NCI-H1436 (cell line): ENCODE measurements around the gene ADCYAP1R1.

Source experiments
- DNase-seq: peaks from one replicate; lab custom pipeline; 2025; lab: John Stamatoyannopoulos, UW

ADCYAP1R1 gene

GRCh38 chr7:31087351-31087750, 35.2 kb downstream of the ADCYAP1R1 start:
- no peak for DNase-seq

- DNase-seq, result no peak
These were observed 39.9 kb downstream of the ADCYAP1R1 start for GRCh38 chr7:31091924-31092434.

GRCh38 chr7:31092606-31093005, 40.5 kb downstream of the ADCYAP1R1 start:
- DNase-seq, result no peak

- no peak for DNase-seq
These were observed 41.2 kb downstream of the ADCYAP1R1 start for GRCh38 chr7:31093282-31093681.

- no peak for DNase-seq
These were observed 42.2 kb downstream of the ADCYAP1R1 start for GRCh38 chr7:31094271-31094670.

GRCh38 chr7:31095286-31096197, 43.4 kb downstream of the ADCYAP1R1 start:
- DNase-seq, result no peak

- no peak for DNase-seq
These were observed 44.2 kb downstream of the ADCYAP1R1 start for GRCh38 chr7:31096198-31096876.

GRCh38 chr7:31096877-31097258, 44.8 kb downstream of the ADCYAP1R1 start:
- DNase-seq, result no peak

GRCh38 chr7:31098642-31099360, 46.7 kb downstream of the ADCYAP1R1 start:
- DNase-seq, result no peak

GRCh38 chr7:31099451-31100444, 47.6 kb downstream of the ADCYAP1R1 start:
- no peak for DNase-seq

GRCh38 chr7:31100445-31100844, 48.3 kb downstream of the ADCYAP1R1 start:
- DNase-seq, result no peak

- DNase-seq, result no peak
These were observed 48.8 kb downstream of the ADCYAP1R1 start for GRCh38 chr7:31100871-31101270.

GRCh38 chr7:31101544-31101943, 49.4 kb downstream of the ADCYAP1R1 start:
- DNase-seq, result no peak

- DNase-seq, result no peak
These were observed 50.3 kb downstream of the ADCYAP1R1 start for GRCh38 chr7:31102151-31102972.

GRCh38 chr7:31102973-31103850, 51.1 kb downstream of the ADCYAP1R1 start:
- DNase-seq, result no peak

- DNase-seq, result no peak
These were observed 52.5 kb downstream of the ADCYAP1R1 start for GRCh38 chr7:31104361-31105255.

GRCh38 chr7:31105256-31105950, 53.3 kb downstream of the ADCYAP1R1 start:
- no peak for DNase-seq
